NCI-H2196 (cell line): ENCODE measurements around the gene TAGLN.

ENCODE experiments used
- DNase-seq: peaks from one replicate; lab custom pipeline; 2025; ENCODE audit not compliant: unreplicated experiment; lab: John Stamatoyannopoulos, UW

Gene TAGLN

DNA sequence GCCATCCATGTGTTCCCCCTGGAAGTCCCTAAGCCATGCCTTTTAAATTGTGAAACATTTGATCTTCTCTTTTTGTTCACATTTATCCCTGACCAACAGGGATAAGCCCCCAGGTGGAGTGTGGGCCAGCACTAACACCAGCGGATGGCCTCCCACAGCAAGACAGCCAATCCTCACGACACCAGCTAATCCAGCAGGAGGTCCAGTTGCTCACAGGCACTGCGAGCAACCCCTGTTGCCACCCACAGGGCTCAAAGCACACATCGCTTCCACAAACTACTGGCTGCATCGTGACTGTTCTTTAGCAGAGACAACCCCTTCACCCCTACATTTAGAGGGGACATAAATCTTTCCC is 30.7 kb downstream of the TAGLN start:
- no peak for DNase-seq

DNA sequence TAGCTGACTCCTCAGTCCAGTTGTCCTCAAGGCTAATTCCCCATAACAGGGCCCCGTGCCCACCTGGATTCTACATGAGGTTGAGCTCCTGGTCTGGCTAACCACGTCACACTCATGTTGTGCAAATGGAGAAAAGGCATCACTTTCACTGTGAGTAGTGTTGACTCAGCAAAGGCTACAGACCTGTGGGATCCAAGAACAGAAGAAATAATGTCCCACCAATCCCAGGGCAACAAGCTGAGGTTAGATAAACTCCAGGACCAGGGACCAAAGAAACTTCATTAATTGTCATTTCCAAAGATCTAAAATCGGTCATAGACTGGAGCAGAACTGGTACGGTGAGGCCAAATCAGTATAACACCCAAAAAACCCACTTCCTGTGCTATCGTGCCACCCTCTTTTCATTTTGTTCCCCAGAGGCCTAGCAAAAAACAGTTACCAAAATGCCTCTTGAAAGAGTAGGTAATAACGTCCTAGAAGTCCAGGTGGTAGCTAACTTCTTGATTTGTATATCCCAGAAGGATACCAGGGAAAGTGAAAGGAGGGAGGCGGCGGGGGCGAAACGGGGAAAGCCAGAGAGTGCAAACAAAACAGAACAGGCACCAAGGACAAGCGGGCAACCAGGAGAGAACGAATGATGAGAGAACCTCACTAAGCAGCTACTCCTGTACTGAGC is 31.3 kb downstream of the TAGLN start:
- DNase-seq, result no peak

DNA sequence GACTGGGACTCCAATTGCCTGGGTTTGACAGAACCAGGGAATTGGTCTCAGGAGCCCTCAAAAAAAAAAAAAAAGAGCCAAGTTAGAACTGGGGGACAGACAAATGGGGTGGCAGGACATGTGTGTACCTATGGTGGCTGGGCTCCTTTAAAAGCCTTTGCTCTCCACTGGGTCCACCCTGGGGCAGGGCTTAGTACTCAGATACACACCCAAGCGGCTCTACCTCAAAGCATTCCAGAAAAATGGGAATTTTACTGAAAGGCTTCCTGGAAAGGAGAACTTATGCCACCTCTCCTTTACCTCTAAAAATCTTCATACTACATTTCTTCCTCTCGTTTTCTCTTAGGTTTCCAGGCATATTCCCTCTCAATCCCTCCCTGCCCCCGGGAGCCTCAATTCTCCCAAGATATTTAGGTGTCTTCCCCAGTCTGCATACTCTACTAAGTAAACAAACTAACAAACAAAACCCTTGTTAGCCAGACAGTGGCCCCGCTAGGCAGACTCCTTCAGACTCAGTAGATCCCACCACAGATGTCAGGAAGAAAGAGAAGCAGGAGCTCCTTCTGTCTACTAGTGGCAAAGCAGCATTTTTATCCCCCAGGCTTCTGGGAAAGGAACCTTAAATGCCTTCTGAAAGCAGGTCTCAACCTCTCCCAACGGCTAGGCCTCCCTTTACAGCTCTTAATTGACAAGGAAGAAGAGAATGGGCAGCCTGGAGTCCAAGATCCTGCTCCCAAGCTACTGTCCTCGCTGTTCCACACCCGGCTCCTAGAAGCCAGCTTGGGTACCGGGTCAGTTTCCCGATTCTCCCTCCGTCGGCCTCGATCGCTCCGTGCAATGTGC is 32.0 kb downstream of the TAGLN start:
- DNase-seq, result no peak

DNA sequence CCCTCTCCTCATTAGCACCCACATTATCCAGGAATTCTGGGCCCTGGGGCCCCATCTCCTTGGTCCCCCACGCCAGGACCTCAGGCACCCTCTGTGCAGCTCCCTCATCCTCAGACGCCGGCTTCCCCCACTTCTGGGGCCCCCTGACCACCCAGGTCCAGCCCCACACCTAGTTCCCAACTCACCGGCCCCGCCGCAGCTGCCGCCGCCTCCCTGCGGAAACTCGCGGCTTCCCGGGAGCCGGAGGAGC is 32.6 kb downstream of the TAGLN start, which contains the start of gene PCSK7:
TSS of gene PCSK7 (minus strand) at position 232 of the 250 bp plus-strand sequence. CDS start 2,229 bp downstream, outside the sequence.
- DNase-seq, result no peak

- peak; percentile 86 for DNase-seq
These were observed 33.1 kb downstream of the TAGLN start, which contains the start of gene RNF214 for GRCh38 chr11:117232092-117232878. Gene RNF214 (plus strand): TSS chr11:117232671. CDS start chr11:117234273, 1,602 bp downstream.

DNA sequence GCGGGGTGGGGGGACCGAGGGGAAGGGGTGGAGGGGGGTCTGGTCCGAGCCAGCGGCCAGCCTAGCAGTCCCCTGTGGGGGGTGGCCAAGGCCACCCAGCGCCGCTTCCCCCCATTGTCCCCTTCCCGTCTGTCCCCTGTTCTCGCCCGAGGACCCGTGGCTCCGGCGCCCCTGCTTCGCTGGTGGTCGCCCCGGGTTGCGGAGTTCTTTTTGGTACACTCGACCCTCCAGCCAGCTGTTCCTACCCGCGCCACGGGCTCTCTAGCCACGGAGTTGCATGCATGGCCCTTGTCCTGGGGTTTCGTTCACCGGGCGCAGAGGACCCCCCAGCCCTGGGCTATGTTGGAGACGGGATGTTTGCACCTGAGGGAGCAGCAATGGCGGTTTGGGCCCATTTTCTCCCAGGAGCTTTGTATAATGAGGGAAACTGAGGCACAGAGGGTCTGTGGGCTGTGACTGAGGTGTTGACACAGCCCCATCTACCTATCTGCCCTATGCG is 33.8 kb downstream of the TAGLN start:
- DNase-seq, result no peak

DNA sequence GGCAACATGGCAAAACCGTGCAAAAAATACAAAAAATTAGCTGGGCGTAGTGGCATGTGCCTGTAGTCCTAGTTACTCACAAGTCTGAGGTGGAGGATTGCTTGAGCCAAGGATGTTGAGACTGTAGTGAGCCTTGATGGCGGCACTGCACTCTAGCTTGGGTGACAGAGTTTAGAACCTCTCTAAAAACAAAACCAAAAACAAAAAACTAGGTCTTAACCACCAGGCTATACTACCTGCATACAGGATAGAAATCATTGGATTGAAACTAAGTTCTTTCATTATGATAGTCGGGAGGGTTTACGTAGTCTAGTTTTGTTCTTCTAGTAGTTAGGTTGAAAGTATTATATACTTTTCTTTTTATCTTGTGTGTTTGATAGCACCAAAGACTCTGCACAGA is 39.1 kb downstream of the TAGLN start:
- no peak for DNase-seq

GRCh38 chr11:117239295-117239694 is 40.1 kb downstream of the TAGLN start:
- DNase-seq, result no peak

GRCh38 chr11:117248341-117248740 is 49.2 kb downstream of the TAGLN start:
- DNase-seq, result no peak

DNA sequence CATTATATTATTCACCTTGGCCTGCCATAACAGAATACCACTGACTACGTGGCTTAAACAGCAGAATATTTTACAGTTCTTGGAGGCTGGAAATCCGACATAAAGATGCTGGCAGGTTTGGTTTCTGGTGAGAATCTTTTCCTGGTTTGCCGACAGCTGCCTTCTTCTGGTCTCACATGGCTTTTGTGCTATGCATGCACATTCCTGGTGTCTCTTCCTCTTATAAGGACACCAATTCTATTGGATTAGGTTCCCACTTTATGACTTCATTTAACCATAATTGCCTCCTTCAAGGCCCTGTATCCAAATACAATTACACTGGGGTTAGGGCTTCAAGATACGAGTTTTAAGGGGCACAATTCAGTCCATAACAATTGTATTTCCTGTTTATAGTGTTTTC is 50.4 kb downstream of the TAGLN start:
- no peak for DNase-seq

- DNase-seq, result no peak
These were observed 52.3 kb downstream of the TAGLN start for GRCh38 chr11:117251506-117251905.

DNA sequence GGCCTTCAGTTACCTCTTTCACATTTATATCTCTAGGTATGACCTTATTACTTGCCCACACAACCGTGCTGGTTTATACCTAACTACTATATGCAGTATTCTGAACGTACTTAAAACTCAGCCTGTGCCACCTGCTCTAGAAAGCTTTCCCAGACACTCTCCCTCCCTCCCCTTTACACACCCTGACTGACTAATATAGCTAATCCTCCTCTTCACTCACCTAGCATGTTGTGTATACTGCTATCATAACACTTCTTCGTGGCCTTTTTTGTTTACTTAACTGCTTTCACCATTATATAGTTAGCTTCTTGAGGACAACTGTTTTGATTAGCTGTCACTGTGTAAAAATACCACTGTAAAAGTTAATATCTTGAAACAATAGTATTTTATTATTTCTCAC is 56.8 kb downstream of the TAGLN start:
- DNase-seq, result no peak

GRCh38 chr11:117256573-117256972 is 57.4 kb downstream of the TAGLN start:
- no peak for DNase-seq
